CD4-positive, alpha-beta T cell (primary cell): Measurements from ENCODE around the gene SV2C. TPM values are rescaled to one million over a fixed set of nuclear protein-coding genes. Genes with fewer than 3 reads are reported as not detected.

Source experiments
- ATAC-seq: fragments of 200-7000 bp; cut with Tn5 transposase; one replicate; pipeline ENCODE4 v1.10.0; 2022; ENCODE audit warnings: mild to moderate bottlenecking; ENCODE audit not compliant: poor library complexity
- CTCF ChIA-PET: fragments of 350-600 bp; sonication (Branson Sonifier 250); formaldehyde crosslinking; loops from one replicate; lab custom pipeline; 2021; ENCODE audit warnings: antibody characterized with exemption, inconsistent platforms; lab: Charles Lee
- POLR2A ChIA-PET: fragments of 350-600 bp; sonication (Branson Sonifier 250); formaldehyde crosslinking; loops from one replicate; lab custom pipeline; 2021; ENCODE audit warnings: antibody characterized with exemption, inconsistent platforms; lab: Charles Lee
- DNase-seq, 14 experiments: peaks; one replicate each; pipeline ENCODE4 v3.0.0-alpha.2; 2013 to 2020; ENCODE audit warnings: mixed read lengths in 2 of 14
- H3K27ac ChIP-seq, 2 donors: one replicate each; pipeline versions ENCODE4 v1.5.1 to v1.7.0; 2013; ENCODE audit warnings: low read length in 2 of 2, low read depth in 1 of 2, mild to moderate bottlenecking in 1 of 2
- H3K27me3 ChIP-seq, 2 experiments: 1 replicate in 1 of 2; 2 replicates in 1 of 2; pipeline versions ENCODE4 v1.6.1 to v1.7.0; 2013; ENCODE audit warnings: low read length in 2 of 2, control low read depth in 1 of 2, mild to moderate bottlenecking in 1 of 2, moderate library complexity in 1 of 2; ENCODE audit not compliant: insufficient read depth in 2 of 2, control insufficient read depth in 1 of 2
- H3K36me3 ChIP-seq: one replicate; pipeline ENCODE4 v1.6.1; 2013; ENCODE audit warnings: low read length, control low read depth; ENCODE audit not compliant: insufficient read depth
- H3K4me1 ChIP-seq: one replicate; pipeline ENCODE4 v1.6.1; 2013; ENCODE audit warnings: low read length, control low read depth; ENCODE audit not compliant: insufficient read depth
- H3K4me3 ChIP-seq: one replicate; pipeline ENCODE4 v1.5.1; 2013; ENCODE audit warnings: mild to moderate bottlenecking, low read length, moderate library complexity
- H3K9me3 ChIP-seq, 2 experiments: 1 replicate in 1 of 2; 2 replicates in 1 of 2; pipeline versions ENCODE4 v1.6.1 to v1.7.0; 2013; ENCODE audit warnings: low read length in 2 of 2, mild to moderate bottlenecking in 2 of 2, control low read depth in 1 of 2, moderate library complexity in 1 of 2; ENCODE audit not compliant: control insufficient read depth in 1 of 2, insufficient read depth in 1 of 2
- H3K27ac Mint-ChIP-seq: one replicate; pipeline ENCODE4 v1.8.0; 2020; ENCODE audit warnings: mixed read lengths
- H3K27me3 Mint-ChIP-seq: one replicate; pipeline ENCODE4 v1.8.0; 2021; ENCODE audit warnings: mixed read lengths
- H3K36me3 Mint-ChIP-seq: one replicate; pipeline ENCODE4 v1.8.0; 2021; ENCODE audit warnings: low read depth, mixed read lengths
- H3K4me1 Mint-ChIP-seq: one replicate; pipeline ENCODE4 v1.8.0; 2021; ENCODE audit warnings: low read depth, mixed read lengths
- H3K4me3 Mint-ChIP-seq: one replicate; pipeline ENCODE4 v1.8.0; 2020; ENCODE audit warnings: mild to moderate bottlenecking, mixed read lengths
- H3K9me3 Mint-ChIP-seq: one replicate; pipeline ENCODE4 v1.8.0; 2020; ENCODE audit warnings: mixed read lengths
- CTCF ChIP-seq: fragments of 200-600 bp; IDR thresholded peaks from one replicate; pipeline ENCODE4 v1.8.0; 2022; ENCODE audit warnings: antibody characterized with exemption, mild to moderate bottlenecking
- intact Hi-C, 2 experiments: fragments of 100-400 bp; cut with DNase I in 1 of 2; cut with micrococcal nuclease in 1 of 2; formaldehyde crosslinking; loops; one replicate each; pipeline versions ENCODE4 v1.15.1 to v1.9.0; 2023 to 2025; cut with DNase I, micrococcal nuclease
- total RNA-seq, 174 experiments: library from RNA in 2 of 174; stranded (reverse) in 2 of 174; gene quantifications; one replicate each; pipeline ENCODE4 v1.2.3 and lab custom pipeline; 2021 to 2026

The SV2C gene
- total RNA-seq, 2 experiments from 2014 or later = 0.03 to 0.08 TPM

- DNase-seq (peak in 9 of 14 experiments; percentile 16 to 71 (median 34)), ATAC-seq (peak; percentile 74)
- no peak for TF ChIP-seq CTCF
- no peaks in the 10 kb centered on the region for H3K36me3 Mint-ChIP-seq
- H3K27ac Mint-ChIP-seq = peak overlapping the region; percentile 43
- H3K4me1 ChIP-seq = peaks cover 52% of the 10 kb centered on the region
- peak overlapping the region; percentile 63 for H3K4me3 Mint-ChIP-seq
- no peaks in the 10 kb centered on the region for H3K36me3 ChIP-seq
- ChIA-PET CTCF (interaction anchor here (0.7 kb wide), 1 partner anchor 239 kb away, joined by 3 read pairs; no protein-coding TSS in a partner anchor), POLR2A (interaction anchor here (0.7 to 7.2 kb wide), 6 partner anchors 12 to 156 kb away, joined by 3 to 40 read pairs (median 4); partner anchors contain the start of gene IQGAP2)
- H3K27me3 Mint-ChIP-seq = no peaks in the 10 kb centered on the region
- no peak overlapping the region for H3K4me3 ChIP-seq
- no peaks in the 10 kb centered on the region for H3K27me3 ChIP-seq
- no peaks in the 10 kb centered on the region for H3K9me3 Mint-ChIP-seq
- H3K4me1 Mint-ChIP-seq = peaks cover 69% of the 10 kb centered on the region
- no peak overlapping the region for H3K27ac ChIP-seq
- intact Hi-C loops = loop anchor here in 1 of 2 experiments (10.0 kb wide), 1 partner anchor 1326 kb away; no protein-coding TSS in a partner anchor
- no peaks in the 10 kb centered on the region for H3K9me3 ChIP-seq
These were observed 307.8 kb downstream of the SV2C start for GRCh38 chr5:76391014-76391413.

GRCh38 chr5:76393035-76393680 is 310.0 kb downstream of the SV2C start:
- intact Hi-C loops = loop anchor here in 1 of 2 experiments (10.0 kb wide), 1 partner anchor 1328 kb away; no protein-coding TSS in a partner anchor
- POLR2A ChIA-PET = interaction anchor here (1.2 to 7.2 kb wide), 3 partner anchors 10 to 62 kb away, joined by 3 to 40 read pairs (median 3); partner anchors contain the start of gene IQGAP2
- TF ChIP-seq CTCF = no peak

GRCh38 chr5:76397200-76397599 is 314.0 kb downstream of the SV2C start:
- CTCF ChIA-PET = no interaction called here
- no peak for TF ChIP-seq CTCF
- no peaks in the 10 kb centered on the region for H3K9me3 Mint-ChIP-seq
- Histone ChIP-seq H3K4me1 (peaks cover 40% of the 10 kb centered on the region), H3K36me3 (no peaks in the 10 kb centered on the region), H3K9me3 (no peaks in the 10 kb centered on the region), H3K27me3 (no peaks in the 10 kb centered on the region), H3K4me3 (no peak overlapping the region), H3K27ac (no peak overlapping the region)
- no peaks in the 10 kb centered on the region for H3K36me3 Mint-ChIP-seq
- POLR2A ChIA-PET = interaction anchor here (0.6 kb wide), 1 partner anchor 40 kb away, joined by 3 read pairs; no protein-coding TSS in a partner anchor
- no peaks in the 10 kb centered on the region for H3K27me3 Mint-ChIP-seq
- H3K4me3 Mint-ChIP-seq = no peak overlapping the region
- no peak overlapping the region for H3K27ac Mint-ChIP-seq
- H3K4me1 Mint-ChIP-seq = peaks cover 57% of the 10 kb centered on the region
- intact Hi-C loops = loop anchor here in 1 of 2 experiments (10.0 kb wide), 1 partner anchor 1332 kb away; no protein-coding TSS in a partner anchor
- no peak for ATAC-seq
- DNase-seq = no peak

More at GRCh38 chr5:76393035-76393680, 310.0 kb downstream of the SV2C start:
- no peak overlapping the region for H3K4me3 ChIP-seq
- ATAC-seq = peak; percentile 84
- Mint-ChIP-seq H3K27ac (peak overlapping the region; percentile 43), H3K36me3 (no peaks in the 10 kb centered on the region), H3K4me3 (peak overlapping the region; percentile 54), H3K27me3 (no peaks in the 10 kb centered on the region), H3K9me3 (no peaks in the 10 kb centered on the region), H3K4me1 (peaks cover 73% of the 10 kb centered on the region)
- no peak overlapping the region for H3K27ac ChIP-seq
- H3K27me3 ChIP-seq = no peaks in the 10 kb centered on the region
- CTCF ChIA-PET = interaction anchor here (1.4 kb wide), 1 partner anchor 42 kb away, joined by 3 read pairs; no protein-coding TSS in a partner anchor
- H3K36me3 ChIP-seq = no peaks in the 10 kb centered on the region
- peaks cover 52% of the 10 kb centered on the region for H3K4me1 ChIP-seq
- DNase-seq = peak in 8 of 14 experiments; percentile 12 to 57 (median 34)
- H3K9me3 ChIP-seq = no peaks in the 10 kb centered on the region
